Activated naive CD4-positive, alpha-beta T cell treated with anti-CD3 and anti-CD28 coated beads, Interleukin-2, amount 50 U/mL, for 24 hours (primary cell): Measurements from ENCODE around the gene SMARCAL1.
A peak's percentile ranks its signal among the peaks of the same experiment; 100 is the strongest.
"Not testable (repeated sequence)": the region's sequence is repeated elsewhere in the genome, so short reads cannot be mapped to it uniquely, and the experiment has no call there.

ENCODE experiments used
- H3K27ac Mint-ChIP-seq: one replicate; pipeline ENCODE4 v1.8.0; 2021; ENCODE audit warnings: mild to moderate bottlenecking, mixed read lengths
- H3K27me3 Mint-ChIP-seq: one replicate; pipeline ENCODE4 v1.8.0; 2021; ENCODE audit warnings: mixed read lengths
- H3K36me3 Mint-ChIP-seq: one replicate; pipeline ENCODE4 v1.8.0; 2021; ENCODE audit warnings: mixed read lengths
- H3K4me1 Mint-ChIP-seq: one replicate; pipeline ENCODE4 v1.8.0; 2021; ENCODE audit warnings: mixed read lengths
- H3K4me3 Mint-ChIP-seq: one replicate; pipeline ENCODE4 v1.8.0; 2021; ENCODE audit warnings: mild to moderate bottlenecking, mixed read lengths
- H3K9me3 Mint-ChIP-seq: one replicate; pipeline ENCODE4 v1.8.0; 2021; ENCODE audit warnings: mixed read lengths

SMARCAL1 gene

DNA sequence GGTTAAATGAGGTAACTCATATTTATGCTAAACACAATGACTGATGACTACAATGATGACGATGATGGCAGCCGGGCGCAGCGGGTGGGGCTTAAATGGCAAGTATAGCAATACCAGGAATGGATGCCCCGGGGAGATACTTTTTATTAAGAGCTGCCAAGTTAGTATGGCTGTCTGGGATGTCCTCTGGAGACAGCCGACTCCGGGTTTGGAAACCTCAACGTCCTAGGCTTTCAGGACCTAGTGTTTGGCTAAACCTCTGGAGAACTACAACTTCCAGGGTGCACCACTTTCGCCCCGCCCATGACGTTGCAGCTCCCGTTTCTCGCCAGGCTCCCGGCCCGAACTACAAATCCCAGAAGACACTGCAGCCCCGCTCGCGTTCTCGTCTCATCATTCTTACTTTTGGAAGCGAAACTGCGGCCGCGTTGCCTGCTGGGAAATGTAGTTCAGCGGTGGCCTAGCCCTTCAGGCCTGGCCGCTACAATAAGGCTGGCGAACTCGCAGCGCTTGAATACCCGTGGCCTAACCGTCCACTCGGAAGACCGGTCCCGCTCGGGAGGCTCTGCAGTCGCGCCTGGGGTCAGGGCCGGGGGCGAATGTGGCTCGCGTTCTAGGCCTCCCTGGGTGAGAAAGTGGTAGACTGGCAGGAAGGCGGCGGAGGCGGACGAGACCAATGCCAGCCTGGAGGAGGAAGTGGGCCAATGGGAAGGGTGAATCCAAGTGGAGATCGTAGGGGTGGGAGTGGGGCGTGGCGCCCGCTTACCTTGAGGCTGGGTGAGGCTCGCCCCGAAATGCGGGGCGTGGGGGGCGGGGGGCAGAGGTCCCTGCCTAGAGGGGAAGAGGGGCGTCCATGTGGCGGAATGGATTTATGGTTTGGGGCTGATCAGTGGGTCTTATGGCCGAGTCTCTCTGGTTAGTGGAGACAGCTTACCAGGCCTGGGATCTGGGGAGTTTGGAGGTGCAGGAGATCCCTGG lies at the start of gene SMARCAL1:
Gene SMARCAL1, plus strand, starts transcription at position 463 of the 978 bp plus-strand sequence. CDS start 2,221 bp downstream, outside the sequence.
- Mint-ChIP-seq H3K27ac (peak within 1 kb of the TSS; percentile 97), H3K27me3 (no peaks in the 10 kb centered on the region), H3K9me3 (no peaks in the 10 kb centered on the region), H3K4me1 (peaks cover 28% of the 10 kb centered on the region), H3K4me3 (peak within 1 kb of the TSS; percentile 98), H3K36me3 (peaks cover 3% of the 10 kb centered on the region)

DNA sequence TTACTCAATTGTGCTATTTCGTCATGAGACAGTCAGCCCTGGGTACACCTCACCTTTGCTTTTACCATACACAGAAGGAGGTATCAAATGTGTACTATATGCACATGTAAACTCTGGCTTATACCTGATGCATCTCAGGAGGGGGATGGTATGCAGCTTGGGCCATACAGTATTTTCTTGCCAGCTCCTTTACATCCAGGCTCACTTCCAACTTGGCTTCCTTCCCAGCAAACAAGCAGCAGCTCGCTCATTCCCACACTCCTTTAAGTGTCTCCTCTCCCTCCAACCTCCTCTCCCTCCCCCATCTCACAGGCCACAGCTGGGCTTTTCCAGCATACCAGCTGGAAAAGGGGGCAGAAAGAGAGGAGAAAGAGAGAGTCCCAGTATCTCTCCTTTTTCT lies 49.6 kb upstream of the SMARCAL1 start:
- Mint-ChIP-seq H3K4me3 (no peak overlapping the region), H3K27ac (no peak overlapping the region), H3K9me3 (no peaks in the 10 kb centered on the region), H3K4me1 (no peaks in the 10 kb centered on the region), H3K27me3 (no peaks in the 10 kb centered on the region), H3K36me3 (no peaks in the 10 kb centered on the region)

- H3K9me3 Mint-ChIP-seq = no peaks in the 10 kb centered on the region
- H3K27me3 Mint-ChIP-seq = peaks cover 1% of the 10 kb centered on the region
- no peak overlapping the region for H3K27ac Mint-ChIP-seq
- no peak overlapping the region for H3K4me3 Mint-ChIP-seq
- H3K36me3 Mint-ChIP-seq = no peaks in the 10 kb centered on the region
- no peaks in the 10 kb centered on the region for H3K4me1 Mint-ChIP-seq
These were observed 49.1 kb upstream of the SMARCAL1 start for GRCh38 chr2:216363221-216363620.

DNA sequence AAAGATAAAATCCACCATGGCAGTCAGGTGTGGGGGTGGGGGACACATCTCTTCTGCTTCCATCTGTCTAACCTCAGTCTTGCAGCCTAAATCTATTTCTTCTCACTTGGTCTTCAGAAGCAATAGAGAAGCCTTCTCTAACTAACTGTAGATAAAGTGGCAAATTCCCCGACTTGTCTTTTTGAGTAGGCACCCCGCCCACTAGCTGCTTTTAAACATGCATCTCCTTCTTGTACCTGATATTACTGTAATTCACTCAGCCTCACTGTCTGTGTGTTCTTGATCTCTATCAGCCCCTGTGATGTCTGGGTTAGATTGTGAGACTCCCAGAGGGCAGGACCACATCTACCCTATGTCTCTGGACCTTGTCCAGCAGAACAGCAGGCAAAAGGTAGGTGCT lies 46.8 kb upstream of the SMARCAL1 start:
- no peak overlapping the region for H3K27ac Mint-ChIP-seq
- peaks cover 17% of the 10 kb centered on the region for H3K27me3 Mint-ChIP-seq

DNA sequence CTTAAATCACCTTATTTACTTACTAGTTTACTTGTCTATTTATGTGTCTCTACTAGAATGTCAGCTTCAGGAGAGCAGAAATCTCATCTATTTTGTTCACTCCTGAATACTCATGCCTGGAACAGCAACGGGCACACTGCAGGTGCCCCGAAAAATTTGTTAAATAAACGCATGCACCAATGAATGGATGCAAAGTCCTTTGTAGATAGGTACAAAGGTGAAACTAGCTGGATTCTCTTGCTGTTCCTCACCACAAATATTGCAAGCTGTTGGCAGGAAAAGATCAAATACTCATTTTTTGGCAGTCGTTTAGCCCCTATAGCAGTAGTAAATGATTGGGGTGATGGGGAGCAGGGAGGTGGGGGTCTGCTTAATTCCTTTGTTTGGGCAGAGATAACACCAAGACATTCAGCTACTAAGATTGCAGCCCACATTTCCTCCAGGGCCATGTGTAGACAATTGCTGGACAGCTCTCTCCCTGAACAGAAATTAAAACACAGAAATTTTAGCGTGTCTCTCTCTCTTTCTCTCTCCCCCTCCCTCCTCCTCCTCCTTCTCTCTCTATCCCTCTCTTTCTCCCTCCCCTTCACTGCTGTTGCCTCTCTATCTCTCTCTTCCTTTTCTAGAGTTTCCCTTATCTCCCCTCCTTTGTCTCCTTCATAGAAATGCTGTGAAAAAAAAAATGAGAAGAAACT lies 45.4 kb upstream of the SMARCAL1 start:
- H3K4me1 Mint-ChIP-seq = peaks cover 9% of the 10 kb centered on the region
- H3K9me3 Mint-ChIP-seq = no peaks in the 10 kb centered on the region
- H3K36me3 Mint-ChIP-seq = no peaks in the 10 kb centered on the region
- peak overlapping the region; percentile 43 for H3K27ac Mint-ChIP-seq
- no peak overlapping the region for H3K4me3 Mint-ChIP-seq
- peaks cover 22% of the 10 kb centered on the region for H3K27me3 Mint-ChIP-seq

More for the DNA sequence above, 46.8 kb upstream of the SMARCAL1 start:
- H3K4me3 Mint-ChIP-seq = no peak overlapping the region
- H3K9me3 Mint-ChIP-seq = no peaks in the 10 kb centered on the region
- peaks cover 2% of the 10 kb centered on the region for H3K4me1 Mint-ChIP-seq
- no peaks in the 10 kb centered on the region for H3K36me3 Mint-ChIP-seq

GRCh38 chr2:216369821-216370220 lies 42.5 kb upstream of the SMARCAL1 start:
- peaks cover 34% of the 10 kb centered on the region for H3K27me3 Mint-ChIP-seq
- no peak overlapping the region for H3K27ac Mint-ChIP-seq
- H3K4me1 Mint-ChIP-seq = peaks cover 15% of the 10 kb centered on the region
- H3K4me3 Mint-ChIP-seq = no peak overlapping the region
- peaks cover 1% of the 10 kb centered on the region for H3K36me3 Mint-ChIP-seq
- H3K9me3 Mint-ChIP-seq = no peaks in the 10 kb centered on the region

DNA sequence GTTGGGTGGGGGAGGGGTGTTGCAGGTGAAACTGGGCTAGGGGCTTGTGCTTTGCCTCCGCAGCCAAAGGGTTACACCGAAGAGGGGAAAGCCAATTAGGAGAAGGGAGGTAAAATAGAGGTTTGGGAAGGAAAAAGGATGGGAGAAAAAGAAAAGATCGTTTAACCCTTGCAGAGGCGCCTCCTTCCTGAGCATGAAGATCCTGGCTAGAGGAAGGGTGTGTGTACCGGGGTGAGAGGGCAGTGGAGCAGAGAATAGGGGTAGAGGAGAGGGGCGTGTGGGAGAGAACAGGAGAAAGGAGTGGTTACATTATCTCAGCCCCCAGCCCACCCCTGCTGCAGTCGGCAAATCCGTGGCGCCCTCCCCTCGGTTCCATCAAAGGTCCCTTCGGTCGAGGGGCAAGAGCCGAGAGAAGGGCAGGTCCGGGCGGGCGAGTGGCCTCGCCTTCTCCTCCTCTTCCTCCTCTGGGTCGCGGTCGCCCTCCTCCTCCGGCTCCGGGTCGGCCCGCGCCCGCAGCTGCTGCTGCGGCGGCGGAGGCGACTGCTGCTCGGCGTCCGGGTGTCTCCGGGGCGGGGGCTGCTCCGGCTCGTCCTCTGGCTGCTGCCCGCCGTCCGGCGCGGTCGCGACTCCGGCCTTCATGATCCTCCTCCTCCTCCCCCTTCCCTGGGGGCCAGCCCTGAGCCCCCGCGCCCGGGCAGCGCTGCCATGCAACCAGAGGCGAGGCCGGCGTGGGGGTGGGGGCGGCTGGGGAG lies 41.1 kb upstream of the SMARCAL1 start:
- peaks cover 1% of the 10 kb centered on the region for H3K36me3 Mint-ChIP-seq
- H3K27me3 Mint-ChIP-seq = peaks cover 34% of the 10 kb centered on the region
- H3K4me1 Mint-ChIP-seq = peaks cover 15% of the 10 kb centered on the region
- no peaks in the 10 kb centered on the region for H3K9me3 Mint-ChIP-seq
- no peak overlapping the region for H3K27ac Mint-ChIP-seq
- peak overlapping the region; percentile 37 for H3K4me3 Mint-ChIP-seq

DNA sequence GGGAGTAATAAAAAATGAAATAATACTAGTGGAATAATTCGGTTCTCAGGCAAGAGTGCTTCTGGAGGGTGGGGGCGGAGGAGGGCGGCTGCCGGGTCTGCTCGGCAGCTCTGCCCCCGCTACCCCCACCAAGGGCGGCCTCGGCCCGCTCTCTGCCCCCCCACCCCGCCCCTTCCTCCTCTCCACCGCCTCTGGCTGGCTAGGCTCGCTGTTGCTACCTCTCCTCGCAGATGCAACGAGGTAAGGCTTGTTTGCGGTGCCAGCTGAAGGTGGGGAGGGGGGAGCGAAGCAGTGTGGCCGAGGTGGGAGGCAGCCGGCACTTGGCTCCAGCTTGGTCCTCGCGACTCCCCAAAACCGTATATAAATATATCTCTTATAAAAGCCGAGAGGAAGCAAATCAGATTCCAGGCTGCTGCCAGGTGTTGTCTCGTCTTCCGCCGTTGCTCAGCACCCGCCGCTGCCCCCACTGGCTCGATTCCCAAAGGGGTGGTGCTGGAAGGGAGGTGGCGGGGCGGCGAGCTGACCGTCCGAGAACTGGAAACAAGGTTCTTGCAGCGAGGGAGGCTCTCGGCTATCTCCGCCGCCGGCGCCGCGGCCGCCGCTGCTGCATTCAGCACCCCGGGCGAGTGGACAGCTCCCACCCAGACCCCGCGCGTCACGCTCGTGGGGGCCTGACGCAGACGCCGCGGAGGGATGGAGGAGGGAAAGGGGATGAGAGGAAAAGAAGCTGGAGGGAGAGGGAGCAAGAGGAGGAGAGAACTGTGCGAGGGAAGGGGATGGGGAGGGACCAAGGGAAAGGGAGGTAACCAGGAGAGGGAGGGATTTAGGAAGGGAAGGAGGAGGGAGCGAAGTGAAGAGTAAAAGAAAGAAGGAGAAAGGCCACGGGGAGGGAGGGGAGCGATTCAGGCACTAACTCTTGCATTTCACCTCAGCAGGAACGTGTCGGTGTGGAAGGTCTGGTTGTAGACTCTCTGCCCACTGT lies 40.3 kb upstream of the SMARCAL1 start, which contains the start of gene MARCHF4:
Gene MARCHF4, minus strand, starts transcription at position 763 of the 982 bp plus-strand sequence. CDS start 2,223 bp downstream, outside the sequence.
- H3K9me3 Mint-ChIP-seq = no peaks in the 10 kb centered on the region
- peaks cover 15% of the 10 kb centered on the region for H3K4me1 Mint-ChIP-seq
- peaks cover 34% of the 10 kb centered on the region for H3K27me3 Mint-ChIP-seq
- H3K36me3 Mint-ChIP-seq = peaks cover 1% of the 10 kb centered on the region
- peak within 1 kb of the TSS; percentile 70 for H3K4me3 Mint-ChIP-seq
- H3K27ac Mint-ChIP-seq = peak within 1 kb of the TSS; percentile 12

GRCh38 chr2:216372761-216373291 lies 39.5 kb upstream of the SMARCAL1 start:
- Mint-ChIP-seq H3K4me1 (peaks cover 15% of the 10 kb centered on the region), H3K27me3 (peaks cover 34% of the 10 kb centered on the region), H3K36me3 (peaks cover 1% of the 10 kb centered on the region), H3K9me3 (no peaks in the 10 kb centered on the region), H3K27ac (no peak overlapping the region), H3K4me3 (peak overlapping the region; percentile 70)

DNA sequence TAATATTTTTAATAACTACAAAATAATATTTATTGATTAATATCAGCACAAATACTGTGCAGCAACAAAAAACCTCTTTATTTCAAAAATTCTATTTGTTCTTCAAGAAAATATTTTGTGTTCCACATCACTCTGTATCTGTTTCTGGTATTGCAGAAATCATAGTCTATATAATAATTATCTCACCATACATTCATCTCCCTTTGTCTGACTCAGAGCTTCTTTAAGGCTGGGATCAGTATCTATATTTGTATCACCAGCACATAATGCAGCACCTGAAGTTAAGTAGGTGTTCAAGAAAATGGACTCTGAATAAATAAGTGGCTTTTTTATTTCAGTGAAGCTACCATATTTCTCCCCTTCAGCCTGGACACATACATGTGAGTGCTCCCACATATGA lies 38.4 kb upstream of the SMARCAL1 start:
- H3K36me3 Mint-ChIP-seq = peaks cover 1% of the 10 kb centered on the region
- peaks cover 30% of the 10 kb centered on the region for H3K27me3 Mint-ChIP-seq
- no peaks in the 10 kb centered on the region for H3K9me3 Mint-ChIP-seq
- no peak overlapping the region for H3K27ac Mint-ChIP-seq
- no peak overlapping the region for H3K4me3 Mint-ChIP-seq
- peaks cover 15% of the 10 kb centered on the region for H3K4me1 Mint-ChIP-seq

DNA sequence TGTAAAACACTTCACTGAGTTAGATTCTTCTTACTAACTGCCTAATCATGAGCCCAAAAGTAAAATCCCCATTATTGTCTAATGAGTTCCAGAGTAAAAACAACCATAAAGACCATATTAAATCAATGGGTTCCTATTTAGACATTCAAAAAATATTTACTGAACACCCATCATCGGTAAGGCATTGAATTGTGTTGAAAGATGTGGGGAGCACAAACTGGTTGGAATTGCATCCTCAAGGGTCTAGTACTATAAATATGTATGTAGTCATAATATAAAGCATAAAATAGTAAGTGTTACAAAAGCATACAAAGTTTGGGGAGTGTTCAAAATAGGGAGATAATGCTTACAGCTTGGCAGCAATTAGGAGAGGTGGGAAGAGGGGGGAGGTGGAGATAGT lies 37.0 kb upstream of the SMARCAL1 start:
- peak overlapping the region; percentile 14 for H3K27ac Mint-ChIP-seq
- H3K4me3 Mint-ChIP-seq = no peak overlapping the region
- H3K27me3 Mint-ChIP-seq = peaks cover 20% of the 10 kb centered on the region

DNA sequence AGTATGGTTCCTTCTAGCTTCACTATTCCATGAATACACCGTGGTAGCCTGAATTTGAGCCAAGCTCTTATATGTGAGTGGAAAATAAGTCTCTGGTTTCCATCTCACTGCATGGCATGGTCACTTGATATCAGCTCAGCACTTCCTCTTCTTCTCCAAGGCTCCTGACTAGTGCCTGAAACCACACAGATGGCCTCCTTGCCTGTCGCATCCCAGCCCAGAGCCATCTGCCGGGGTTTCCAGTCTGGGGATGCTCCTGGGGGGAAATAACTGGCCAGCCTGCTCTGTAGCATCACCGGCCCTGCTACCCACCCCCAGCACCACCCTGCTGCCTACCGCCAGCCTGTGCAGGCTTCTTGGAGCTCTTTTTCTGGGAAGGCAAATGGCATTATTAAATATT lies 32.3 kb upstream of the SMARCAL1 start:
- no peaks in the 10 kb centered on the region for H3K4me1 Mint-ChIP-seq
- no peak overlapping the region for H3K4me3 Mint-ChIP-seq
- H3K36me3 Mint-ChIP-seq = no peaks in the 10 kb centered on the region

More for the DNA sequence above, 37.0 kb upstream of the SMARCAL1 start:
- H3K9me3 Mint-ChIP-seq = no peaks in the 10 kb centered on the region
- H3K4me1 Mint-ChIP-seq = peaks cover 15% of the 10 kb centered on the region
- peaks cover 1% of the 10 kb centered on the region for H3K36me3 Mint-ChIP-seq

GRCh38 chr2:216384409-216384808 lies 27.9 kb upstream of the SMARCAL1 start:
- H3K4me3 Mint-ChIP-seq, H3K27ac Mint-ChIP-seq, H3K9me3 Mint-ChIP-seq, H3K36me3 Mint-ChIP-seq, H3K27me3 Mint-ChIP-seq: not testable (repeated sequence)
- peaks cover 18% of the 10 kb centered on the region for H3K4me1 Mint-ChIP-seq

More for the DNA sequence above, 32.3 kb upstream of the SMARCAL1 start:
- no peaks in the 10 kb centered on the region for H3K9me3 Mint-ChIP-seq
- no peak overlapping the region for H3K27ac Mint-ChIP-seq
- H3K27me3 Mint-ChIP-seq = peaks cover 1% of the 10 kb centered on the region

- Mint-ChIP-seq H3K4me1 (peaks cover 18% of the 10 kb centered on the region), H3K4me3 (no peak overlapping the region), H3K9me3 (no peaks in the 10 kb centered on the region), H3K27me3 (no peaks in the 10 kb centered on the region), H3K36me3 (no peaks in the 10 kb centered on the region), H3K27ac (peak overlapping the region; percentile 6)
These were observed 26.8 kb upstream of the SMARCAL1 start for GRCh38 chr2:216385478-216385877.
